Testis (tissue), 2 donors: ENCODE measurements around the gene PBX2.

Experiments
- POLR2A ChIP-seq: fragments of 450-650 bp; IDR thresholded peaks from one replicate; pipeline ENCODE4 v1.6.1; 2017; ENCODE audit warnings: antibody characterized with exemption, mild to moderate bottlenecking, moderate library complexity
- TF ChIP-seq, protein P1 (sequence below), 3 experiments: fragments of 450-650 bp in 2 of 3; fragments of 200-600 bp in 1 of 3; sonication (generic) in 1 of 3; IDR thresholded peaks; one replicate each; pipeline ENCODE4 v1.5.1; 2016 to 2019; ENCODE audit warnings: antibody characterized with exemption in 3 of 3, mild to moderate bottlenecking in 2 of 3, moderate library complexity in 1 of 3

DNA sequence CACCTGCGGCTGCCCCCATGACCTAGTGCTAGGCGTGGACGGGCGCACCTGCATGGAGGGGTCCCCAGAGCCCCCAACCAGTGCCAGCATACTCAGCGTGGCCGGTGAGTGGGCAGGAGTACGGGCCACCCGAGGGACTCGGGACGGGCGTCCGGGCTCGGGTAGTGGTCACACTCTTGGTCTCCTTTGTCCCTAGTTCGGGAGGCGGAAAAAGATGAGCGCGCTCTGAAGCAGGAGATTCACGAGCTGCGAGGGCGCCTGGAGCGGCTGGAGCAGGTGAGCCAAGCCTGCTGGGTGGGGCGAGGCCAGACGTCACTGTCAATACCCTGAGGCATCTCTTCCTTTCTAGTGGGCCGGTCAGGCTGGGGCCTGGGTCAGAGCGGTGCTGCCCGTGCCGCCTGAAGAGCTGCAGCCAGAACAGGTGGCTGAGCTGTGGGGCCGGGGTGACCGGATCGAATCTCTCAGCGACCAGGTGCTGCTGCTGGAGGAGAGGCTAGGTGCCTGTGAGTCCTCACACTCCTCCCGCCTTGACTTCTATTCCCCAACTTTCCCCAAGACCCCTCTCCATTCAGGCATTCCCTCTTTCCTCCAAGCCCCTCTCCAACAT lies 22.7 kb downstream of the PBX2 start:
- TF ChIP-seq, protein P1, sequence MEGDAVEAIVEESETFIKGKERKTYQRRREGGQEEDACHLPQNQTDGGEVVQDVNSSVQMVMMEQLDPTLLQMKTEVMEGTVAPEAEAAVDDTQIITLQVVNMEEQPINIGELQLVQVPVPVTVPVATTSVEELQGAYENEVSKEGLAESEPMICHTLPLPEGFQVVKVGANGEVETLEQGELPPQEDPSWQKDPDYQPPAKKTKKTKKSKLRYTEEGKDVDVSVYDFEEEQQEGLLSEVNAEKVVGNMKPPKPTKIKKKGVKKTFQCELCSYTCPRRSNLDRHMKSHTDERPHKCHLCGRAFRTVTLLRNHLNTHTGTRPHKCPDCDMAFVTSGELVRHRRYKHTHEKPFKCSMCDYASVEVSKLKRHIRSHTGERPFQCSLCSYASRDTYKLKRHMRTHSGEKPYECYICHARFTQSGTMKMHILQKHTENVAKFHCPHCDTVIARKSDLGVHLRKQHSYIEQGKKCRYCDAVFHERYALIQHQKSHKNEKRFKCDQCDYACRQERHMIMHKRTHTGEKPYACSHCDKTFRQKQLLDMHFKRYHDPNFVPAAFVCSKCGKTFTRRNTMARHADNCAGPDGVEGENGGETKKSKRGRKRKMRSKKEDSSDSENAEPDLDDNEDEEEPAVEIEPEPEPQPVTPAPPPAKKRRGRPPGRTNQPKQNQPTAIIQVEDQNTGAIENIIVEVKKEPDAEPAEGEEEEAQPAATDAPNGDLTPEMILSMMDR (IDR thresholded peaks at IDR 0.05): no peak
- TF ChIP-seq POLR2A: no peak
